Keratinocyte (primary cell): ENCODE measurements around the gene RAI1. TPM values are rescaled to one million over a fixed set of nuclear protein-coding genes. Genes with fewer than 3 reads are reported as not detected.

Experiments
- DNase-seq: peaks from one replicate; pipeline ENCODE4 v3.0.0-alpha.2; 2011; ENCODE audit warnings: low read depth, missing footprints, low spot score
- FAIRE-seq: peaks from 2 replicates; lab custom pipeline; 2011; peaks lifted over from hg19 to GRCh38; lab: Jason Lieb, UNC
- H2AFZ ChIP-seq: 2 replicates; pipeline ENCODE4 v1.6.0; 2012; ENCODE audit warnings: low read length, control low read depth, inconsistent platforms; ENCODE audit not compliant: control insufficient read depth
- H3K27ac ChIP-seq: 2 replicates; pipeline ENCODE4 v1.5.1; 2011; ENCODE audit warnings: low read length; ENCODE audit not compliant: control insufficient read depth, insufficient read depth
- H3K27me3 ChIP-seq: 3 replicates; pipeline ENCODE4 v1.6.0; 2011; ENCODE audit warnings: low read length; ENCODE audit not compliant: control insufficient read depth, insufficient read depth; ENCODE audit errors: extremely low read depth
- H3K36me3 ChIP-seq, 2 experiments: 2 replicates in 1 of 2; 3 replicates in 1 of 2; pipeline ENCODE4 v1.5.1; 2011; ENCODE audit warnings: low read length in 2 of 2, mild to moderate bottlenecking in 1 of 2; ENCODE audit not compliant: control insufficient read depth in 2 of 2, insufficient read depth in 2 of 2; ENCODE audit errors: extremely low read depth in 1 of 2
- H3K4me1 ChIP-seq: 3 replicates; pipeline ENCODE4 v1.5.1; 2011; ENCODE audit warnings: low read length; ENCODE audit not compliant: control insufficient read depth, insufficient read depth; ENCODE audit errors: extremely low read depth
- H3K4me2 ChIP-seq: 3 replicates; pipeline ENCODE4 v1.6.0; 2011; ENCODE audit warnings: low read depth, low read length; ENCODE audit not compliant: control insufficient read depth, insufficient read depth; ENCODE audit errors: extremely low read depth
- H3K4me3 ChIP-seq, 3 experiments: fragments of 200-600 bp in 1 of 3; sonication (generic) in 1 of 3; 2 replicates in 2 of 3; 3 replicates in 1 of 3; pipeline ENCODE4 v1.5.1; 2011 to 2016; ENCODE audit warnings: low read length in 3 of 3, mild to moderate bottlenecking in 3 of 3, control low read depth in 2 of 3, inconsistent platforms in 1 of 3, low read depth in 1 of 3, mixed read lengths in 1 of 3, mixed run types in 1 of 3, moderate library complexity in 1 of 3; ENCODE audit not compliant: control insufficient read depth in 2 of 3, insufficient read depth in 2 of 3; ENCODE audit errors: extremely low read depth in 1 of 3
- H3K79me2 ChIP-seq: 2 replicates; pipeline ENCODE4 v1.6.0; 2012; ENCODE audit warnings: low read length; ENCODE audit not compliant: control insufficient read depth, insufficient read depth
- H3K9ac ChIP-seq: 3 replicates; pipeline ENCODE4 v1.6.0; 2011; ENCODE audit warnings: low read length; ENCODE audit not compliant: control insufficient read depth, insufficient read depth; ENCODE audit errors: extremely low read depth
- H3K9me1 ChIP-seq: 3 replicates; pipeline ENCODE4 v1.6.0; 2011; ENCODE audit warnings: low read length; ENCODE audit not compliant: control insufficient read depth, insufficient read depth; ENCODE audit errors: extremely low read depth
- H3K9me3 ChIP-seq: 2 replicates; pipeline ENCODE4 v1.5.1; 2012; ENCODE audit warnings: low read depth, low read length; ENCODE audit not compliant: control insufficient read depth
- H4K20me1 ChIP-seq: 3 replicates; pipeline ENCODE4 v1.6.0; 2011; ENCODE audit warnings: low read length; ENCODE audit not compliant: control insufficient read depth, insufficient read depth; ENCODE audit errors: extremely low read depth
- CTCF ChIP-seq, 3 experiments: IDR thresholded peaks in 1 of 3; conservative IDR thresholded peaks in 1 of 3; optimal IDR thresholded peaks in 1 of 3; 2 replicates in 2 of 3; 3 replicates in 1 of 3; pipeline versions ENCODE3 to v1.5.1; 2011; ENCODE audit warnings: low read length in 3 of 3, mild to moderate bottlenecking in 3 of 3, moderate library complexity in 2 of 3, control low read depth in 1 of 3, inconsistent platforms in 1 of 3; ENCODE audit not compliant: insufficient read depth in 2 of 3; ENCODE audit errors: extremely low read depth in 1 of 3
- EZH2 ChIP-seq: IDR thresholded peaks from one replicate; pipeline ENCODE4 v1.6.1; 2012; ENCODE audit warnings: inconsistent platforms, mild to moderate bottlenecking, low read length, moderate library complexity
- dilution Hi-C: fragments of 300-500 bp; cut with MboI; formaldehyde crosslinking; loops from one replicate; pipeline ENCODE4 v1.7.0; 2020; ENCODE audit warnings: low sequenced_read_pairs; ENCODE audit not compliant: extremely low pct_ligation_motif_present
- polyA plus RNA-seq, 5 experiments: library from polyadenylated mRNA; depleted of rRNA in 3 of 5; stranded (reverse) in 3 of 5; stranded (forward) in 1 of 5; unstranded in 1 of 5; fragments of >200 nt; gene quantifications; 1 replicate in 1 of 5; 2 replicates in 3 of 5; 3 replicates in 1 of 5; pipeline versions ENCODE4 v1.2.1 to v1.2.3, GENCODE V29; 2011 to 2012; ENCODE audit warnings: missing spikeins in 2 of 5, low read depth in 1 of 5, low replicate concordance in 1 of 5

Gene RAI1
- polyA plus RNA-seq, 1 donor (not counting 4 experiments of a cell fraction or from before 2014, with no cell fraction given): 2.6 TPM

- Histone ChIP-seq H3K4me2 (no peak overlapping the region), H3K4me3 (no peak overlapping the region), H3K27me3 (no peaks in the 10 kb centered on the region), H3K9me1 (peaks cover 10% of the 10 kb centered on the region), H3K9ac (no peak overlapping the region), H3K4me1 (peaks cover 27% of the 10 kb centered on the region), H3K36me3 (peaks cover 4 to 11% of the 10 kb centered on the region in 2 experiments), H4K20me1 (peaks cover 46% of the 10 kb centered on the region), H3K27ac (no peak overlapping the region), H2AFZ (no peak overlapping the region), H3K79me2 (peaks cover 64% of the 10 kb centered on the region), H3K9me3 (no peaks in the 10 kb centered on the region)
- DNase-seq: no peak
- dilution Hi-C loops: no loop called here
- peak; percentile 17 for FAIRE-seq
- no peak for TF ChIP-seq CTCF (optimal IDR thresholded peaks at IDR 0.05 in 1 of 3, IDR thresholded peaks at IDR 0.05 in 1 of 3, conservative IDR thresholded peaks at IDR 0.05 in 1 of 3; ENCODE audit: extremely low read depth in 1 of 3, insufficient read depth in 2 of 3, low read length in 3 of 3)
- no peak for TF ChIP-seq EZH2
These were observed 38.1 kb downstream of the RAI1 start for GRCh38 chr17:17719199-17719940.

- peaks cover 27% of the 10 kb centered on the region for H3K4me1 ChIP-seq
- H3K4me2 ChIP-seq: peak overlapping the region; percentile 55
- no peak overlapping the region for H3K9ac ChIP-seq
- DNase-seq: no peak
- peak; percentile 86 for FAIRE-seq
- dilution Hi-C loops: no loop called here
- H3K36me3 ChIP-seq: peaks cover 0 to 10% of the 10 kb centered on the region in 2 experiments
- H3K27ac ChIP-seq: no peak overlapping the region
- no peak overlapping the region for H2AFZ ChIP-seq
- H3K9me1 ChIP-seq: peaks cover 10% of the 10 kb centered on the region
- TF ChIP-seq EZH2 (no peak), CTCF (optimal IDR thresholded peaks at IDR 0.05 in 1 of 3, IDR thresholded peaks at IDR 0.05 in 1 of 3, conservative IDR thresholded peaks at IDR 0.05 in 1 of 3; ENCODE audit: extremely low read depth in 1 of 3, insufficient read depth in 2 of 3, low read length in 3 of 3) (no peak)
- H3K79me2 ChIP-seq: peaks cover 60% of the 10 kb centered on the region
- no peaks in the 10 kb centered on the region for H3K27me3 ChIP-seq
- H3K9me3 ChIP-seq: no peaks in the 10 kb centered on the region
- peaks cover 46% of the 10 kb centered on the region for H4K20me1 ChIP-seq
- H3K4me3 ChIP-seq: no peak overlapping the region
These were observed 38.8 kb downstream of the RAI1 start for GRCh38 chr17:17719966-17720543.
